H1 (cell line): Measurements from ENCODE around the gene FCHSD1. TPM values are rescaled to one million over a fixed set of nuclear protein-coding genes. Genes with fewer than 3 reads are reported as not detected.

Source experiments
- CTCF ChIA-PET: fragments of 300-600 bp; sonication (Branson Sonifier 250); formaldehyde crosslinking; loops from one replicate; lab custom pipeline; 2021; ENCODE audit not compliant: partially characterized antibody; lab: Charles Lee
- POLR2A ChIA-PET: fragments of 300-600 bp; sonication (Branson Sonifier 250); formaldehyde crosslinking; loops from one replicate; lab custom pipeline; 2021; ENCODE audit warnings: inconsistent platforms; ENCODE audit not compliant: partially characterized antibody; lab: Charles Lee
- DNase-seq, 2 experiments: peaks; one replicate each; pipeline versions ENCODE4 v3.0.0 to v3.0.0-alpha.2; 2010 to 2022; ENCODE audit warnings: low spot score in 2 of 2, low read depth in 1 of 2, mixed read lengths in 1 of 2
- FAIRE-seq: peaks from 2 replicates; lab custom pipeline; 2011; peaks lifted over from hg19 to GRCh38; lab: Jason Lieb, UNC
- H2AFZ ChIP-seq: 2 replicates; pipeline ENCODE4 v1.8.1; 2012; ENCODE audit warnings: low read length, inconsistent platforms
- H2AK5ac ChIP-seq: 2 replicates; pipeline ENCODE4 v1.6.1; 2013; ENCODE audit warnings: low read depth, low read length
- H2BK120ac ChIP-seq: replicated peaks from 2 replicates; pipeline ENCODE3; 2013; ENCODE audit warnings: low read depth, low read length, inconsistent platforms
- H2BK12ac ChIP-seq: 2 replicates; pipeline ENCODE4 v1.6.1; 2013; ENCODE audit warnings: low read depth, low read length
- H2BK15ac ChIP-seq: 2 replicates; pipeline ENCODE4 v1.6.1; 2013; ENCODE audit warnings: low read length
- H2BK20ac ChIP-seq: 2 replicates; pipeline ENCODE4 v1.6.1; 2013; ENCODE audit warnings: low read length
- H2BK5ac ChIP-seq: 2 replicates; pipeline ENCODE4 v1.6.1; 2013; ENCODE audit warnings: low read depth, low read length
- H3K14ac ChIP-seq: 2 replicates; pipeline ENCODE4 v1.6.1; 2013; ENCODE audit warnings: inconsistent platforms; ENCODE audit not compliant: insufficient read length
- H3K18ac ChIP-seq: 2 replicates; pipeline ENCODE4 v1.6.1; 2013; ENCODE audit warnings: low read length; ENCODE audit errors: extremely low read depth
- H3K23ac ChIP-seq: 2 replicates; pipeline ENCODE4 v1.6.1; 2013; ENCODE audit warnings: inconsistent platforms; ENCODE audit not compliant: insufficient read length
- H3K23me2 ChIP-seq: 2 replicates; pipeline ENCODE4 v1.6.1; 2013; ENCODE audit warnings: low read depth, low read length
- H3K27ac ChIP-seq: 2 replicates; pipeline ENCODE4 v1.6.1; 2011; ENCODE audit warnings: low read depth, low read length, inconsistent platforms
- H3K27me3 ChIP-seq, 4 experiments: replicated peaks in 1 of 4; 1 replicate in 1 of 4; 2 replicates in 3 of 4; pipeline versions ENCODE4 v1.6.1 to v1.8.1; 2011 to 2013; ENCODE audit warnings: low read length in 3 of 4, mild to moderate bottlenecking in 3 of 4, inconsistent platforms in 2 of 4, mixed read lengths in 2 of 4, moderate library complexity in 1 of 4; ENCODE audit not compliant: control insufficient read depth in 3 of 4, insufficient read depth in 3 of 4; ENCODE audit errors: extremely low read depth in 1 of 4
- H3K36me3 ChIP-seq, 4 experiments: 2 replicates each; pipeline versions ENCODE4 v1.6.1 to v1.8.1; 2011 to 2013; ENCODE audit warnings: mild to moderate bottlenecking in 4 of 4, low read length in 3 of 4, moderate library complexity in 2 of 4, control low read depth in 1 of 4, inconsistent platforms in 1 of 4; ENCODE audit not compliant: insufficient read depth in 4 of 4, control insufficient read depth in 2 of 4
- H3K4ac ChIP-seq: replicated peaks from 2 replicates; pipeline ENCODE3; 2013; ENCODE audit warnings: low read length, low read depth, mixed read lengths, inconsistent platforms; ENCODE audit not compliant: insufficient read length
- H3K4me1 ChIP-seq, 4 experiments: replicated peaks in 1 of 4; 1 replicate in 1 of 4; 2 replicates in 3 of 4; pipeline versions ENCODE4 v1.6.1 to v1.8.1; 2011 to 2013; ENCODE audit warnings: low read length in 3 of 4, inconsistent platforms in 2 of 4, mixed read lengths in 1 of 4; ENCODE audit not compliant: insufficient read depth in 4 of 4, control insufficient read depth in 3 of 4
- H3K4me2 ChIP-seq, 2 experiments: 2 replicates each; pipeline versions ENCODE4 v1.6.1 to v1.8.1; 2011 to 2013; ENCODE audit warnings: low read depth in 2 of 2, low read length in 2 of 2, control low read depth in 1 of 2, inconsistent platforms in 1 of 2, mild to moderate bottlenecking in 1 of 2; ENCODE audit not compliant: insufficient read depth in 1 of 2
- H3K4me3 ChIP-seq, 4 experiments: fragments of 200-600, 300-600 bp in 1 of 4; sonication (generic), shearing (Covaris generic), sonication (Bioruptor Twin) in 1 of 4; 2 replicates each; pipeline versions ENCODE4 v1.5.1 to v1.8.1; 2011 to 2016; ENCODE audit warnings: low read length in 4 of 4, low read depth in 3 of 4, control low read depth in 2 of 4, inconsistent platforms in 2 of 4, mild to moderate bottlenecking in 2 of 4, mixed read lengths in 1 of 4, moderate library complexity in 1 of 4; ENCODE audit not compliant: insufficient read depth in 2 of 4; ENCODE audit errors: extremely low read depth in 1 of 4
- H3K56ac ChIP-seq: replicated peaks from 2 replicates; pipeline ENCODE3; 2013; ENCODE audit warnings: low read depth, mild to moderate bottlenecking, mixed read lengths, low read length, inconsistent platforms; ENCODE audit not compliant: insufficient read length
- H3K79me1 ChIP-seq: 2 replicates; pipeline ENCODE4 v1.6.1; 2013; ENCODE audit warnings: low read depth, low read length, control low read depth
- H3K79me2 ChIP-seq, 2 experiments: 2 replicates each; pipeline versions ENCODE4 v1.6.1 to v1.8.1; 2012 to 2013; ENCODE audit warnings: low read length in 2 of 2, mild to moderate bottlenecking in 2 of 2, inconsistent platforms in 1 of 2; ENCODE audit not compliant: insufficient read depth in 2 of 2, control insufficient read depth in 1 of 2
- H3K9ac ChIP-seq, 4 experiments: replicated peaks in 1 of 4; 1 replicate in 1 of 4; 2 replicates in 3 of 4; pipeline versions ENCODE4 v1.6.1 to v1.8.1; 2011 to 2013; ENCODE audit warnings: low read depth in 3 of 4, low read length in 3 of 4, control low read depth in 2 of 4, mild to moderate bottlenecking in 2 of 4, moderate library complexity in 2 of 4, inconsistent platforms in 1 of 4; ENCODE audit errors: extremely low read depth in 1 of 4
- H3K9me3 ChIP-seq, 2 experiments: 2 replicates each; pipeline versions ENCODE4 v1.6.1 to v1.8.1; 2012 to 2013; ENCODE audit warnings: mild to moderate bottlenecking in 2 of 2, moderate library complexity in 2 of 2, control low read depth in 1 of 2, inconsistent platforms in 1 of 2, low read depth in 1 of 2, low read length in 1 of 2, mixed read lengths in 1 of 2; ENCODE audit not compliant: insufficient read depth in 2 of 2
- H4K20me1 ChIP-seq, 2 experiments: replicated peaks in 1 of 2; 2 replicates each; pipeline versions ENCODE3 to v1.8.1; 2011 to 2013; ENCODE audit warnings: inconsistent platforms in 2 of 2, low read length in 2 of 2, mild to moderate bottlenecking in 1 of 2; ENCODE audit not compliant: insufficient read depth in 2 of 2, control insufficient read depth in 1 of 2
- H4K5ac ChIP-seq: 2 replicates; pipeline ENCODE4 v1.6.1; 2013; ENCODE audit warnings: low read length, low read depth, mixed read lengths, inconsistent platforms; ENCODE audit not compliant: insufficient read length
- H4K8ac ChIP-seq: 2 replicates; pipeline ENCODE4 v1.8.0; 2013; ENCODE audit warnings: mild to moderate bottlenecking, moderate library complexity, low read length, inconsistent platforms; ENCODE audit not compliant: insufficient read depth; ENCODE audit errors: extremely low read depth
- H4K91ac ChIP-seq: replicated peaks from 2 replicates; pipeline ENCODE3; 2013; ENCODE audit warnings: low read length, mixed read lengths, inconsistent platforms; ENCODE audit not compliant: insufficient read length
- ATF2 ChIP-seq: IDR thresholded peaks from 2 replicates; pipeline ENCODE4 v1.6.1; 2012; ENCODE audit warnings: low read length, inconsistent platforms
- CEBPB ChIP-seq: IDR thresholded peaks from 2 replicates; pipeline ENCODE4 v1.6.1; 2012; ENCODE audit warnings: low read depth, low read length
- E2F6 ChIP-seq: IDR thresholded peaks from 2 replicates; pipeline ENCODE4 v1.6.1; 2012; ENCODE audit warnings: inconsistent platforms
- RBBP5 ChIP-seq: IDR thresholded peaks from 2 replicates; pipeline ENCODE4 v1.7.1; 2012; ENCODE audit warnings: low read depth, mild to moderate bottlenecking, inconsistent platforms, low read length, moderate library complexity, borderline replicate concordance
- RNF2 ChIP-seq: fragments of 200-900, 300-1000 bp; sonication (generic); IDR thresholded peaks from 2 replicates; pipeline ENCODE4 v1.7.1; 2016; ENCODE audit warnings: borderline replicate concordance, low read depth, mild to moderate bottlenecking, antibody characterized with exemption, low read length; ENCODE audit not compliant: poor library complexity, severe bottlenecking; ENCODE audit errors: missing control alignments
- SIN3A ChIP-seq, 2 experiments: IDR thresholded peaks in 1 of 2; conservative IDR thresholded peaks in 1 of 2; 2 replicates each; pipeline ENCODE4 v1.6.1; 2011 to 2012; ENCODE audit warnings: low read length in 2 of 2, improper control_type of control experiment in 1 of 2, low read depth in 1 of 2, mild to moderate bottlenecking in 1 of 2
- ZNF274 ChIP-seq: IDR thresholded peaks from 2 replicates; pipeline ENCODE4 v1.7.0; 2012; ENCODE audit warnings: low read length, borderline replicate concordance; ENCODE audit errors: extremely low read depth
- WGBS, 2 experiments: shearing (Covaris generic) in 1 of 2; methylation state at CpG; one replicate each; pipeline versions ENCODE4 v1.1.6 to v1.1.7; 2013 to 2015; ENCODE audit warnings: low lambda C conversion rate in 2 of 2, mixed read lengths in 2 of 2, inconsistent platforms in 1 of 2, low coverage in 1 of 2, missing lambda C conversion rate in 1 of 2; ENCODE audit not compliant: insufficient replicate concordance in 2 of 2, insufficient coverage in 1 of 2, insufficient read length in 1 of 2; ENCODE audit errors: extremely low coverage in 1 of 2, missing lambda C conversion rate in 1 of 2; 5-methylcytosine and 5-hydroxymethylcytosine counted together
- polyA plus RNA-seq, 7 experiments: library from polyadenylated mRNA; depleted of rRNA in 3 of 7; stranded (reverse) in 5 of 7; unstranded in 2 of 7; fragments of >200 nt in 5 of 7; fragments of 200-250 nt in 2 of 7; gene quantifications; 1 replicate in 5 of 7; 2 replicates in 1 of 7; 4 replicates in 1 of 7; pipeline versions ENCODE4 v1.2.1 to v1.2.3, GENCODE V29; 2011 to 2013; ENCODE audit warnings: missing spikeins in 2 of 7, mixed read lengths in 2 of 7
- total RNA-seq: library from RNA; stranded (reverse); fragmentation: NEBNext Ultra II Directional; extraction: Animal tissue kit (Norgen Biotek cat#: 25700); gene quantifications from 2 replicates; pipeline ENCODE4 v1.2.1, GENCODE V29; 2021

The FCHSD1 gene
- total and polyA plus RNA-seq, 2 of the 8 experiments (the other 6 are each of a cell fraction or from before 2014, with no cell fraction given): 22.0 to 30.1 TPM

GRCh38 chr5:141636413-141637122, 14.7 kb downstream of the FCHSD1 start, which contains the start of the genes HDAC3 and RELL2:
Gene HDAC3 (minus strand): TSS chr5:141636849. CDS start chr5:141636790, 59 bp downstream.
Gene RELL2 (plus strand): TSS chr5:141636997. CDS start chr5:141638226, 1,229 bp downstream.
- Histone ChIP-seq H2AK5ac (no peak within 1 kb of the TSS), H3K9me3 (no peaks in the 10 kb centered on the region), H3K56ac (peak within 1 kb of the TSS; percentile 55), H2AFZ (peak within 1 kb of the TSS; percentile 96), H3K27me3 (peaks cover 0 to 4% (median 0%) of the 10 kb centered on the region in 4 experiments; a peak in 1 of 7 replicates), H3K4me1 (peaks cover 0 to 5% (median 3%) of the 10 kb centered on the region in 4 experiments; a peak in 5 of 7 replicates), H3K9ac (peak within 1 kb of the TSS; percentile 77 to 88 (median 84)), H2BK5ac (peak within 1 kb of the TSS; percentile 88), H3K23me2 (peaks cover 14% of the 10 kb centered on the region), H3K36me3 (peaks cover 0 to 18% (median 2%) of the 10 kb centered on the region in 4 experiments; a peak in 3 of 8 replicates), H3K4ac (no peak within 1 kb of the TSS), H3K4me2 (peak within 1 kb of the TSS; percentile 90 to 97), H2BK12ac (peak within 1 kb of the TSS; percentile 61; the same call in 1 of the 2 replicates), H2BK20ac (no peak within 1 kb of the TSS), H4K91ac (peak within 1 kb of the TSS; percentile 44), H3K14ac (no peak within 1 kb of the TSS), H3K27ac (peak within 1 kb of the TSS; percentile 86), H3K79me2 (peaks cover 10 to 39% of the 10 kb centered on the region in 2 experiments), H3K18ac (peak within 1 kb of the TSS; percentile 90), H3K23ac (no peak within 1 kb of the TSS), H4K20me1 (peaks cover 4 to 13% of the 10 kb centered on the region in 2 experiments), H4K5ac (no peak within 1 kb of the TSS), H2BK15ac (no peak within 1 kb of the TSS), H3K4me3 (peak within 1 kb of the TSS; percentile 84 to 99 (median 98)), H2BK120ac (no peak within 1 kb of the TSS), H3K79me1 (peaks cover 12% of the 10 kb centered on the region), H4K8ac (peak within 1 kb of the TSS; percentile 81)
- POLR2A ChIA-PET: interaction anchor here (0.6 to 6.8 kb wide), 19 partner anchors 9 to 324 kb away, joined by 3 to 96 read pairs (median 4); partner anchors contain the start of genes DIAPH1 and FCHSD1
- 1% methylated on average over 47 of the region's 55 CpGs; no CpG with 5 or more reads in 1 of the 2 experiments for WGBS, 2 experiments
- FAIRE-seq (no peak), DNase-seq (peak; percentile 78 to 100)
- CTCF ChIA-PET: interaction anchor here (0.7 to 10.3 kb wide), 15 partner anchors 9 to 558 kb away, joined by 3 to 117 read pairs (median 3); partner anchors contain the start of genes DIAPH1, FCHSD1 and RNF14
- TF ChIP-seq CEBPB: no peak
- TF ChIP-seq SIN3A (conservative IDR thresholded peaks at IDR 0.05 in 1 of 2, IDR thresholded peaks at IDR 0.05 in 1 of 2; ENCODE audit: low read depth in 1 of 2, low read length in 2 of 2): peak in 1 of 2 experiments; percentile 54; a peak in 1 of 4 replicates
- TF ChIP-seq RNF2: no peak
- TF ChIP-seq ZNF274: no peak
- peak; percentile 91; the same call in 1 of the 2 replicates for TF ChIP-seq RBBP5
- TF ChIP-seq ATF2: no peak
- no peak for TF ChIP-seq E2F6
